ENCODE results near the gene PISD. TPM values are rescaled to one million over a fixed set of nuclear protein-coding genes. Genes with fewer than 3 reads are reported as not detected.

Gene PISD
- total and polyA plus RNA-seq, 4 donors = 16.0 to 38.8 (median 33.8) TPM

GRCh38 chr22:31616315-31616980 lies 45.6 kb downstream of the PISD start:
- intact Hi-C loops (cut with DNase I) = no loop called here
- H3K36me3 ChIP-seq (ENCODE audit: control insufficient read depth in 1 of 2, insufficient read depth in 2 of 2, low read length in 1 of 2) = peaks cover 0 to 8% of the 10 kb centered on the region in 2 donors
- H3K27me3 ChIP-seq (ENCODE audit: control insufficient read depth in 1 of 2, insufficient read depth in 2 of 2, low read length in 1 of 2) = no peaks in the 10 kb centered on the region
- WGBS, 2 donors = 82 to 83% methylated on average over 9 of the region's 9 CpGs
- H3K27ac ChIP-seq (ENCODE audit: low read depth in 1 of 2, low read length in 2 of 2) = no peak overlapping the region
- no peak for DNase-seq
- no peaks in the 10 kb centered on the region for H3K4me1 ChIP-seq (ENCODE audit: control insufficient read depth in 1 of 2, insufficient read depth in 2 of 2, low read length in 2 of 2)
- H3K9me3 ChIP-seq (ENCODE audit: control insufficient read depth, low read length) = no peaks in the 10 kb centered on the region
- no peak overlapping the region for H3K4me3 ChIP-seq (ENCODE audit: low read length in 2 of 2)
- no peak for ATAC-seq (ENCODE audit: low FRiP score)

- WGBS, 2 donors = 61 to 70% methylated on average over 4 of the region's 4 CpGs
- intact Hi-C loops (cut with DNase I) = no loop called here
- Histone ChIP-seq H3K27me3 (ENCODE audit: control insufficient read depth in 1 of 2, insufficient read depth in 2 of 2, low read length in 1 of 2) (no peaks in the 10 kb centered on the region), H3K4me1 (ENCODE audit: control insufficient read depth in 1 of 2, insufficient read depth in 2 of 2, low read length in 2 of 2) (no peaks in the 10 kb centered on the region), H3K36me3 (ENCODE audit: control insufficient read depth in 1 of 2, insufficient read depth in 2 of 2, low read length in 1 of 2) (peaks cover 0 to 5% of the 10 kb centered on the region in 2 donors), H3K9me3 (ENCODE audit: control insufficient read depth, low read length) (no peaks in the 10 kb centered on the region), H3K27ac (ENCODE audit: low read depth in 1 of 2, low read length in 2 of 2) (no peak overlapping the region), H3K4me3 (ENCODE audit: low read length in 2 of 2) (no peak overlapping the region)
- no peak for ATAC-seq (ENCODE audit: low FRiP score)
- DNase-seq = no peak
These were observed 46.1 kb downstream of the PISD start for GRCh38 chr22:31615940-31616314.

GRCh38 chr22:31615491-31615860 lies 46.5 kb downstream of the PISD start:
- peaks cover 0 to 3% of the 10 kb centered on the region in 2 donors for H3K36me3 ChIP-seq (ENCODE audit: control insufficient read depth in 1 of 2, insufficient read depth in 2 of 2, low read length in 1 of 2)
- no peaks in the 10 kb centered on the region for H3K27me3 ChIP-seq (ENCODE audit: control insufficient read depth in 1 of 2, insufficient read depth in 2 of 2, low read length in 1 of 2)
- WGBS, 2 donors = 68 to 70% methylated on average over 4 of the region's 4 CpGs
- ATAC-seq (ENCODE audit: low FRiP score) (no peak), DNase-seq (no peak)
- intact Hi-C loops (cut with DNase I) = no loop called here
- no peaks in the 10 kb centered on the region for H3K9me3 ChIP-seq (ENCODE audit: control insufficient read depth, low read length)
- H3K4me1 ChIP-seq (ENCODE audit: control insufficient read depth in 1 of 2, insufficient read depth in 2 of 2, low read length in 2 of 2) = no peaks in the 10 kb centered on the region
- no peak overlapping the region for H3K27ac ChIP-seq (ENCODE audit: low read depth in 1 of 2, low read length in 2 of 2)
- no peak overlapping the region for H3K4me3 ChIP-seq (ENCODE audit: low read length in 2 of 2)

GRCh38 chr22:31614781-31615490 lies 47.1 kb downstream of the PISD start:
- Histone ChIP-seq H3K27ac (ENCODE audit: low read depth in 1 of 2, low read length in 2 of 2) (no peak overlapping the region), H3K27me3 (ENCODE audit: control insufficient read depth in 1 of 2, insufficient read depth in 2 of 2, low read length in 1 of 2) (no peaks in the 10 kb centered on the region), H3K36me3 (ENCODE audit: control insufficient read depth in 1 of 2, insufficient read depth in 2 of 2, low read length in 1 of 2) (peaks cover 0 to 3% of the 10 kb centered on the region in 2 donors), H3K9me3 (ENCODE audit: control insufficient read depth, low read length) (no peaks in the 10 kb centered on the region), H3K4me1 (ENCODE audit: control insufficient read depth in 1 of 2, insufficient read depth in 2 of 2, low read length in 2 of 2) (no peaks in the 10 kb centered on the region), H3K4me3 (ENCODE audit: low read length in 2 of 2) (no peak overlapping the region)
- 62 to 66% methylated on average over 17 to 18 of the region's 18 CpGs for WGBS, 2 donors
- ATAC-seq (ENCODE audit: low FRiP score) = no peak
- DNase-seq = peak in 1 of 2 donors; percentile 39
- intact Hi-C loops (cut with DNase I) = no loop called here

- H3K4me3 ChIP-seq (ENCODE audit: low read length in 2 of 2) = no peak overlapping the region
- H3K27ac ChIP-seq (ENCODE audit: low read depth in 1 of 2, low read length in 2 of 2) = no peak overlapping the region
- no peaks in the 10 kb centered on the region for H3K4me1 ChIP-seq (ENCODE audit: control insufficient read depth in 1 of 2, insufficient read depth in 2 of 2, low read length in 2 of 2)
- no peaks in the 10 kb centered on the region for H3K9me3 ChIP-seq (ENCODE audit: control insufficient read depth, low read length)
- ATAC-seq (ENCODE audit: low FRiP score) (no peak), DNase-seq (no peak)
- no peaks in the 10 kb centered on the region for H3K36me3 ChIP-seq (ENCODE audit: control insufficient read depth in 1 of 2, insufficient read depth in 2 of 2, low read length in 1 of 2)
- H3K27me3 ChIP-seq (ENCODE audit: control insufficient read depth in 1 of 2, insufficient read depth in 2 of 2, low read length in 1 of 2) = no peaks in the 10 kb centered on the region
- 84% methylated on average over 10 of the region's 10 CpGs for WGBS, 2 donors
- intact Hi-C loops (cut with DNase I) = no loop called here
These were observed 48.1 kb downstream of the PISD start for GRCh38 chr22:31613904-31614296.

GRCh38 chr22:31613286-31613903 lies 48.6 kb downstream of the PISD start:
- no peaks in the 10 kb centered on the region for H3K27me3 ChIP-seq (ENCODE audit: control insufficient read depth in 1 of 2, insufficient read depth in 2 of 2, low read length in 1 of 2)
- no peaks in the 10 kb centered on the region for H3K4me1 ChIP-seq (ENCODE audit: control insufficient read depth in 1 of 2, insufficient read depth in 2 of 2, low read length in 2 of 2)
- ATAC-seq (ENCODE audit: low FRiP score) = no peak
- WGBS, 2 donors = 90 to 92% methylated on average over 23 of the region's 23 CpGs
- H3K4me3 ChIP-seq (ENCODE audit: low read length in 2 of 2) = no peak overlapping the region
- intact Hi-C loops (cut with DNase I) = no loop called here
- no peaks in the 10 kb centered on the region for H3K9me3 ChIP-seq (ENCODE audit: control insufficient read depth, low read length)
- no peaks in the 10 kb centered on the region for H3K36me3 ChIP-seq (ENCODE audit: control insufficient read depth in 1 of 2, insufficient read depth in 2 of 2, low read length in 1 of 2)
- peak in 1 of 2 donors; percentile 43 for DNase-seq
- no peak overlapping the region for H3K27ac ChIP-seq (ENCODE audit: low read depth in 1 of 2, low read length in 2 of 2)

GRCh38 chr22:31612891-31613285 lies 49.1 kb downstream of the PISD start:
- intact Hi-C loops (cut with DNase I) = no loop called here
- Histone ChIP-seq H3K4me1 (ENCODE audit: control insufficient read depth in 1 of 2, insufficient read depth in 2 of 2, low read length in 2 of 2) (no peaks in the 10 kb centered on the region), H3K27ac (ENCODE audit: low read depth in 1 of 2, low read length in 2 of 2) (no peak overlapping the region), H3K27me3 (ENCODE audit: control insufficient read depth in 1 of 2, insufficient read depth in 2 of 2, low read length in 1 of 2) (no peaks in the 10 kb centered on the region), H3K36me3 (ENCODE audit: control insufficient read depth in 1 of 2, insufficient read depth in 2 of 2, low read length in 1 of 2) (no peaks in the 10 kb centered on the region), H3K9me3 (ENCODE audit: control insufficient read depth, low read length) (no peaks in the 10 kb centered on the region), H3K4me3 (ENCODE audit: low read length in 2 of 2) (no peak overlapping the region)
- WGBS, 2 donors = 89 to 90% methylated on average over 12 of the region's 12 CpGs
- DNase-seq (no peak), ATAC-seq (ENCODE audit: low FRiP score) (no peak)

- 68 to 69% methylated on average over 16 of the region's 16 CpGs for WGBS, 2 donors
- Histone ChIP-seq H3K4me3 (ENCODE audit: low read length in 2 of 2) (no peak overlapping the region), H3K36me3 (ENCODE audit: control insufficient read depth in 1 of 2, insufficient read depth in 2 of 2, low read length in 1 of 2) (no peaks in the 10 kb centered on the region), H3K4me1 (ENCODE audit: control insufficient read depth in 1 of 2, insufficient read depth in 2 of 2, low read length in 2 of 2) (no peaks in the 10 kb centered on the region), H3K9me3 (ENCODE audit: control insufficient read depth, low read length) (no peaks in the 10 kb centered on the region), H3K27me3 (ENCODE audit: control insufficient read depth in 1 of 2, insufficient read depth in 2 of 2, low read length in 1 of 2) (no peaks in the 10 kb centered on the region), H3K27ac (ENCODE audit: low read depth in 1 of 2, low read length in 2 of 2) (no peak overlapping the region)
- intact Hi-C loops (cut with DNase I) = no loop called here
- no peak for DNase-seq
- ATAC-seq (ENCODE audit: low FRiP score) = no peak
These were observed 50.8 kb downstream of the PISD start for GRCh38 chr22:31611061-31611760.
